GOT3 (cell line): Measurements from ENCODE around the gene VWA2.

ENCODE experiments used
- DNase-seq: peaks from one replicate; lab custom pipeline; 2025; ENCODE audit warnings: mixed read lengths; lab: John Stamatoyannopoulos, UW

Gene VWA2

DNA sequence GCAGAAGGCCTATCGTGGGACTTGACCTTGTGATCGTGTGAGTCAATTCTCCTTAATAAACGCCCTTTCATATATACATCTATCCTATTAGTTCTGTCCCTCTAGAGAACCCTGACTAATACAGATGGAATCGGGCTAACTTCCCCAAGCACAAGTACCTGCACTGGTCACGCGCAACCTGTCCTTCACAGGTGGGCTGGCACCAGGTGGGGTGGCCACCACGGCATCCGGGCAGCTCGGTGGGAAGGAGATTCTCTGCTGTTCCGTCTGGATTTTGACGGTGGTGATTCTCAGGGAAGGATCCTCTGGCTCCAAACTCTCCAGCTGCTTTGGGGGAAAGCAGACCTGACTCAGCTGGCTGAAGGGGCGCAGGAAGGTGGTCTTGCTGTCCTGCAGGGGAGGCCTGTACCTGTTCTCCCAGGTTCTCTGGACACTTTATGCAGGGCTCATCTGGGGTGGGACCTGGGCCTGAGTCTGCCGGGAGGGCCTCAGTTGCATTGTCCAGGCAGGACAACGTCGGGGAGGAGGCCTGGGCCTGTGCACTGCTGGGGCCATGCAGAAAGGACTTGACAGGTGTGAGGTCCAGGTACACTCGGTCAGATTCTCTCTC is 61.1 kb downstream of the VWA2 start:
- no peak for DNase-seq

DNA sequence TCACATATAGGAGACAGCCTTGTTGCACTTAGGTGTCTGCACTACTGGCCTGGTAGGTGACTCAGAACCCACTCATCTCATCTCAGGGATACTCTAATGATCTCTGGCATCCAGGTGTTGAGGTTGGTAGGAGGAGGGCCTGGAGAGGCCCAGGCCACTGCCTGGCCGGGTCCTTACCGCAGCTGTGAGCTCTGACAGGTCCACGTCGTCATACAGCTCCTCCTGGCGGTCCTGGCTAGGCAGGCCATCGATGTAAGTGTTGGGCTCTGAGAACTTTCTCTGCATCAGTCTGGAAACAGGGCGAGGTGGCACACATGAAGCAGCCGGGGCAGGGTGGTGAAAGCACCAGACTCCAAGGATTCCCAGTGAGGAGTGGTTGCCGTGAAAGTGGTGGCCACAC is 62.1 kb downstream of the VWA2 start:
- DNase-seq = no peak

DNA sequence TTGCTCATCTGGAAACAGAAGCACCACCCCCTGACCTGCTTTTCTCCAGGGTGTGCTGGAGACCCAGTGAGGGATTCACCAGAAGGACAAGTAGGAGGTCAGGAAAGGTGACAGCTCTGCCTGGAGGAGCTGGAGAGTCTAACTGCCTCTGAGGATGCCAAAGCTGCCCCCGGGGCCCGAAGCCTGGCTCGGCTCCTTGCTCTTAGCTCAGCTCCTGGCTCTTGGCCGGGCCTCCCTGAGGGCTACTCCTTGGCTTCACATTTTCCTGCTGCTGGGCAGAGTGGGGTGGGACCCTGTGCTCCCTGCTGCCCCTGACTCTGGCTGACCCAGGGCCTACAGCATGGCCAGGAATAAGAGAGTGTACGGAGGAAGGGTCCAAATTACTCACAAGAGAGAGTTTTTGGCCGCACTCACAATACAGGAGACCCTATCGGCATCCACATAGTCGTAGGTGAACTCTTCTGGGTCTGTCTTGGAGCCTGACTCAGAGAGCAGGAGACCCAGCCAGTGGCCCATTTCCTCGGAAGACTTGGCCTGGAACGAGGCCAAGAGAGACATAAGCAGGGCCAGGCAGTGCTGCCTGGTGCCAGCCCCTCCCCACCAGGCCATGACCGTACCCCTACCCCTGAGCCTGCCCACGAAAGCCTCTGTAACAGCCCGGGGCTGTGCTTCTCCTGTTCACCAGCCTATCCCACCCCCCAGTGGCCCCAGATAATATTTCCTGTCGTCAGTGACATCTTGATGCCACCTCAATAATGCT is 63.1 kb downstream of the VWA2 start:
- no peak for DNase-seq

DNA sequence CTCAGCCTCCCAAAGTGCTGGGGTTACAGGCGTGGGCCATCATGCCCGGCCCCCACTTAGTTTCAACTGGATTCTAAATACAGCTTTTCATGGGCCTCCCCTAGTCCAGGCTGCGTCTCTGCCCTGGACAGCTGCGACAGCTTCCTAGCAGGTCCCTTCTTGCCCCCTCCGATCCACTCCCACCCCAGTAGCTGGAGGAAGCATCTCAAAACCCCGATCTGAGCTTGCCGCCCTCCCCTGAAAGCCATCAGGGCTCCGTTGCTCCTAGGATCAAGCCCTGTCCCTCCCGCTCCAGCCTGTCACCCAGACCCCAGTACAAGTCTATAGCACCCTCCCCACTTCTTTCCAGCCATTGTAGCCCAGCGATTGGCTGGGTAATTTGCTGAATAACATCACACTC is 64.5 kb downstream of the VWA2 start:
- DNase-seq = no peak

DNA sequence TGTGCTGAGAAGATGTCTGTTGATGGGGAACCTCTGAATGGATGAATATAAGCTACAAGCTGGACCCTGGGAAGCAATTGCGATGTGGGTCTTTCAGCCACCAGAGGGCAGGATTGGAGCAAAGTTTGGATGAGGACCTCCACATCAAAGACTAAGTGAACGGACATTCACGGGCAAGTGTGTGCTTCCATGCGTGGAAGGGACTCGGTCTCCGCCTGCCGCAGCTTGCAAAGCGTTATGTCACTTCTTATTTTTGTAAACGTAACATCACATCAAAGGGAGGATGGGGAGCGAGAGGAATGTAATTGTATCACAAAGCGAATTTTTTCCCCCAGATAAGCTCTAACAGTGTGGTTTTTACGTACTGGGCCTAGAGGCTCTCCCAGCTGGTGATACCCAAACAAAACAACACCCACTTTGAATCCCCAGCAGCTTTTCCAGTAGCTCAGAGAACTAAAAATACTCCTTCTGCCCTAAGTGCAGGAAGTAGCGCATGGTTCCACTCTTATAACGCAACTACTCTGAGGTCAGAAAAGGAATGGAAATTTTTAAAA is 65.0 kb downstream of the VWA2 start:
- DNase-seq = peak; percentile 14

DNA sequence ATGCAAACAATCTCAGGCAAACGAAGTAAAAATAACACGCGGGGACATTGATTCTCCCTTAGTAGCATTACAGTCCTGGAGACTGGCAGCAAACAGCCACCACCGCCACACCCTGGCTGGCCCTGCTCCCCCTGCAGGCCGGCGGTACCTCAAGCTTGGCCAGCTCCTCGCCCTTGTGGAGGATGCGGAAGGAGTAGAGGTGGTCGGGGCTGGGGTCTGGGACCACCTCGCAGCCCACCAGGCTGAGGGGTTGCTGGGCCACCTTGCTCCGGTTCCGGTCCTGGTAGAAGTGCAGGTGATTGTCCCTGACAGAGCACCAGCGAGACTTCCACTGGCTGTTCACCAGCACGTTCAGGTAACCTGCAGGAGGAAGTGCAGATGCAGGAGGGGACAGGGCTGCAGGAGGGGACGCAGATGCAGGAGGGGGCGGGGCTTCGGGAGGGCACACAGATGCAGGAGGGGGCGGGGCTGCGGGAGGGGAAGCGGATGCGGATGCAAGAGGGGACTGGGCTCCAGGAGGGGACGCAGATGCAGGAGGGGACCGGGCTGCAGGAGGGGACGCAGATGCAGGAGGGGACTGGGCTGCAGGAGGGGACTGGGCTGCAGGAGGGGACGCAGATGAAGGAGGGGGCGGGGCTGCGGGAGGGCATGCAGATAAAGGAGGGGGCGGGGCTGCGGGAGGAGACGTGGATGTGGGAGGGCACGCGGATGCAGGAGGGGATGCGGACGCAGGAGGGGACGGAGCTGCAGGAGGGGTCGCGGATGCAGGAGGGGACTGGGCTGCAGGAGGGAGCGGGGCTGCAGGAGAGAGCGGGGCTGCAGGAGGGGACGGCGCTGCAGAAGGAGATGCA is 65.7 kb downstream of the VWA2 start:
- no peak for DNase-seq

DNA sequence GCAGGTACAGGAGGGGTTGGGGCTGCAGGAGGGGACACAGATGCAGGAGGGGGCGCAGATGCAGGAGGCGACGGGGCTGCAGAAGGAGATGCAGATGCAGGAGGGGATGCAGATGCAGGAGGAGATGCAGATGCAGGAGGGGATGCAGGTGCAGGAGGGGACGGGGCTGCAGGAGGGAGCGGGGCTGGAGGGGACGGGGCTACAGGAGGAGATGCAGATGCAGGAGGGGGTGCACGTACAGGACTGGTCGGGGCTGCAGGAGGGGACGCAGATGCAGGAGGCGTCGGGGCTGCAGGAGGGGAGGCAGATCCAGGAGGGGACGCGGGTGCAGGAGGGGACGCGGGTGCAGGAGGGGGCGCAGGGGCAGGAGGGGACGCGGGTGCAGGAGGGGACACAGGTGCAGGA is 66.5 kb downstream of the VWA2 start:
- no peak for DNase-seq

DNA sequence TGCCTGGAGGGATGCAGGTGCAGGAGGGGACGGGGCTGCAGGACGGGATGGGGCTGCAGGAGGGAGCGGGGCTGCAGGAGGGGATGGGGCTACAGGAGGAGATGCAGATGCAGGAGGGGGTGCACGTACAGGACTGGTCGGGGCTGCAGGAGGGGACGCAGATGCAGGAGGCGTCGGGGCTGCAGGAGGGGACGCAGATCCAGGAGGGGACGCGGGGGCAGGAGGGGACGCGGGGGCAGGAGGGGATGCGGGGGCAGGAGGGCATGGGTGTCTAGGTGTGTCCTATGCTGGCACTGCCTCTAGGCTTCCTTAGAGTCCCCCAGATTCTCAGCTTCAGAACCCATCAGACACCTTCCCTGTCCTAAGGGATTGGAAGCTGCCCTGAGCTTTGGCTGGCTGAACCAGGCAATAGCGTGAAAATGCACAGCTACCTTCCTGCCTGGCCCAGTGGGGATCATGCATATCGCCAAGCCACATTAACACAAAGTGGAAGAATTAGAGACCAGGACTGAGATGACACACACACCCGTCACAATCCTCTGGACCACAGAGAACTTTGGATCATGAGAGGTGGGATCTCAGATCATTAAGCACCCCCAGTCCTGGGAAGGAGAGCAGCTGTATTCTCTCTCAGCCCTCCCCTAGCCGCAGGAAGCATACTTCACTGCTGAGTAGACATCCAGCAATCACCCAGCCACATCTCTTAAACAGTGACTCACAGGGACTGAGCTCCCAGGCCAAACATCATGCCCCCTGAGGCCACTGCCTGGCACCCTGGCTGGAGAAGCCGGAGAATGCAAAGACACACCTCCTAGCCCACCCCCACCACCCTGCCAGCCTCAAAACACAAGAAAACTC is 67.3 kb downstream of the VWA2 start:
- DNase-seq = peak; percentile 21

DNA sequence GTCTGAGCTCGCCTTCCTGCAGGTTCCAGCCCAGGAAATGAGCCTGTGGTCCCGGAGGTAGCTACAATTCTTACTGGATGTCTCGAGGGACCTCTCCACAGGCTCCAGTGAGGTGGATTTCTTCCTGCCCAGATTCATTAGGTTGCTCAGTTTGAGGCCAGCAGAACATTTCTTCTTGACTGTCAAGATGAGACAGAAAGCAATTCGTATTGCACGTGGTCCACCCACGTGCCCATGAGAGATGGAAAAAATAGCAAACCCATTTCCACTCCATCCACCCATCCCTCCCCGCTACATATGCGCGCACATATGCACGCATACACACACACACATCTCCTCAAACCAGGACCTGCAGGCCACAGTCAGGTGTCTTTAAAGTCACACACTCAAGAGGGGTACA is 68.7 kb downstream of the VWA2 start:
- DNase-seq = no peak

DNA sequence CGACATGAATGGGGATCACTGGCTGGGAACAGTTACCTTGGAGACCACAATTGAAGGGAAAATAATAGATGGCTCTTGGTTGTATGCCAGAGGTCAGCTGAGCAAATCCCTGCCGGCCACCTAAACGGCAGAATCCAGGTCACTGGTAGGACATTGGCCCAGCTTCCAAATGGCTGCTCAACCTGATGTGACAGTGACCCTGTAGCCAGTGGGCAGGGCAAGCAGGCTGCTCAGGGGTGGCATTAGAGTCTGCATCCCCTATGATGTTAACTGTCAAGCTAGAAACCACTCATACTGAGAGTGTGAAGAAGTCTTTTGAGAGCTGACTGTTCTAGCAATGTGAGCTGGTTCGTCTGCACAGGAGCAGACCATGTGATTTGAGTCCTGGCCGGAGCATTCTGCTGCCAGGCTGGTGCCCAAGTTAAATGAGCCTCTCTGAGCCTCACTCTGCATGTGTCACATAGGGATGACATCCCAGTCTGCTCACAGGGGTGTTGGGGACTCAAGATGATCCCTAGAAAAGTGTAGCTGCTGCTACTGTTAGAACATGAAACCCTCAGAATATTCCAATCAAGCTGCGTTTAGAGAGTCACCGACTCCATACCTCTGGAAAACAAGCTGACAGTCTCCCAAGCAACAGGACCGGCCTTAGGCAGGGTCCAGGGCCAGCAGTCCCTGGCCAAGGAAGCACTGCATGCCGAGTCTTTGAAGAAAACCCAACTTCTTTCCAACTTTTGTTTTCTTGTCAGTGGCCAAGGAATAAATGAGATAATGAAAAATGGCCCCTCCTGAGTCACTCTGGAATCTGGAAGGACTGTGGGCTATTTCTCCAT is 69.7 kb downstream of the VWA2 start:
- DNase-seq = no peak

DNA sequence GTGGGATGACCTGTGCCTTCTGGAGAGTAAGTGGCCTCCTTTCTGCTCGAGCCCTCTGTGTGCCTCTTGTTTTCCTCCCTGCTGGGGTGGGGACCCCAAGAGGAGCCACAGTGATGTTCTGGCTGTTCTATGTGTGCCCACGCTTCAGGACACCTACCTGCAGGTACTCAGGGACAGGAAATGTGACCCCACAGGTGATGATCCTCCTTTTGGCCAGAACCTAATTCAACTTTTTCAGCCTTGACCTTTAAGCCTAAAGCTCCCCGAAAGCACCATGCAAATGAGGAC is 70.3 kb downstream of the VWA2 start:
- DNase-seq = no peak

DNA sequence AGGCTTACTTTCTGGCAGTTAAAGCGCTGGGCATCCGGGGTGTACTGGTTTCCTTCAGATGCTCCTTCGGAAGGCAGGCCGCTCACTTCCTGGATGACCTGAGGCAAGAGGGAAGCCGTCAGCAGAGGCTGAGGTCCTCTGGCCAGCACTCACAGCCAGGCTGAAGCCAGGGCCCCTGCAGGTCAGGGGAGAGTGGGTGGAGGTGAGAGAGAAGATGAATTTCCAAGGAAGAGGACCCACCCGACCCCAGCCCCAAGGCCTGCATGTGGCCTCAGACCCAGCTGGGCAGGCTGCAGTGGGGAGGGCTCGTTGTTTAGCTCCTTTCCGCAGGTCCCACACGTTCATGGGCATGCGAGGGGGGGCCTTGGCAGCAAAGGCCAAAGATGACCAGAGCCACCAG is 71.3 kb downstream of the VWA2 start:
- no peak for DNase-seq

DNA sequence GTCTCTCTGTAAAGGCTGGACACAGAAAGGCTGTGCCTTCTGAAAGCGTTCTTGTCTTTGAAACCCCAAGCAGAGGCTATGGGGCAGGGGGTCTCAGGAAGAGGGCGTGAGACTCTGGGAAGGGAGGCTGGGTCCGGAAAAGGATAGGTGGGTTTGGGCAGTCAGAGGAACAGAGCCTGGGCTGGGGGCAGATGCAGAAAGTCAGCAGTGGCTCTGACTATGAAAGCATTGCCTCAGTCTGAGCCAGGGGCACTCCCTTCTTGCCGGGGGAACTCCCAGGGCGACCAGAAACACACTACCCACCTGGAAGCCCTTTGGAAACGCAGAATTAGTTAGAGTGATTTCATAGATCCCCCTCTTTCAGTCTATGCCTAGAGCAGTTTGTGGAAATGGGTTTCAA is 72.0 kb downstream of the VWA2 start:
- DNase-seq = no peak

DNA sequence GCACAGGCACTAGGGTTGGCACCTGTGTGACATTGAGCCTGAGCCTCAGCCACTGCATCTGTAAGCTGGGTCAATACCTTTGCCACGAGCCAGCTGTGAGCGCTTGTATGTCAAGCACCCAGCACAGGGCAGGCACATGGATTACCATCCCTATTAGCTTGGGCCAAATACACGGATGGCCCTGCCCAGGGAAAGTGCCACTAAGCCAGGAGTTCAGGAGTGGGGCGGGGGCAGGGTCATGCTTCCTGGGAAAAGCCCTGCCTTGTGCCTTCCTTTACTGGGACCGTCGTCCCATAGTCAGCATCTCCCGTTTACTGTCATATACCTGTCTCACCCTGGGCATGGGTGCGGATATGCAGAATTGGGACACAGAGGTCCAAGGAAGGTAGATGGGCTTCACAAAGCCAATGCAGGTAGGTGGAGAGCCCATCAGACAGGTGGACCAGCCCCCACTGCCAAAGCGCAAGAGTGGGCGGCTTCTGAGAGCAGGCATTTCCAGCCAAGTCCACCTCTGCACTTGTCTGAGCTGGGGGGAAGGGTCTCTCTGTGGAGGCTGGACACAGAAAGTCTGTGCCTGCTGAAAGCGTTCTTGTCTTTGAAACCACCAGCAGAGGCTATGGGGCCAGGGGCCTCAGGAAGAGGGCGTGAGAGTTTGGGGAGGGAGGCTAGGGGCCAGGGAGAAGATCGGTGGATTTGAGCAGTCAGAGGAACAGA is 72.6 kb downstream of the VWA2 start:
- DNase-seq = no peak

DNA sequence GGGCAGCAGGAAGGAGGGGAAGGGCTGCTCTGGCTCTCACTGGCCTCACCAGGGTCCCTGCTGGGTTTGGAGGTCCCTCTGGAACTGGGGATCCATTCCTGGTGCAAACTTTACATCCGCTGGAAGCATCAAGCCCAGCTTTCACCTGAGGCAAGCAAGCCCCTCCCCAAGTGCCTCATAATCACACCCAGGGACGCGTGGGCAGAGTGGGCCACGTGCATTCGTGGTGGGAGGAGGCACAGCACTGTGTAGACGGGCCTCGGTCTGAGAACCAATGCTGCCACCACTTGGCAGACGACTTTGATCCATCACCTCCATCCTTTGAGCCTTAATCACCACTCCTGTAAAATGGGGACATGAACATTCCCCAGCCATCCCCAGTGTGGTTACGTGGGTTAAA is 74.1 kb downstream of the VWA2 start:
- DNase-seq = no peak

DNA sequence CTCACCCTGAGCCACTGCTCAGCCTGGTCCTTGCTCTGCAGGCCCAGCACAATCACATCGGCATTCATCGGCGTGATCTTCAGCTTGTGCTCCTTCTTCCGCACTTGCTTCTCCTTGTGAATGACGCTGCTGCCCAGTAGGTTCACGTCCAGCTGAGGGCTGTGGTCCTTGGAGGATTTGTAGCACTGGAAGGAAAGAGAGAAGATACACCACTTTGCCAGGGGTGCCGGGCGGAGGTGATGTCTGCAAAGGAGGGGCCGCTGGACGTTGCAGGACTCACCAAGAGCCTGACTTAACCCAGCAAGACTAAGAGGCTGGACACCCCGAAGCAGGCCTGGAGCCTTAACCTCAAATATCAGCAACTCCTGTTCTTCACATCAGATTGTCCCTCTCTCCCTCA is 74.8 kb downstream of the VWA2 start:
- no peak for DNase-seq

DNA sequence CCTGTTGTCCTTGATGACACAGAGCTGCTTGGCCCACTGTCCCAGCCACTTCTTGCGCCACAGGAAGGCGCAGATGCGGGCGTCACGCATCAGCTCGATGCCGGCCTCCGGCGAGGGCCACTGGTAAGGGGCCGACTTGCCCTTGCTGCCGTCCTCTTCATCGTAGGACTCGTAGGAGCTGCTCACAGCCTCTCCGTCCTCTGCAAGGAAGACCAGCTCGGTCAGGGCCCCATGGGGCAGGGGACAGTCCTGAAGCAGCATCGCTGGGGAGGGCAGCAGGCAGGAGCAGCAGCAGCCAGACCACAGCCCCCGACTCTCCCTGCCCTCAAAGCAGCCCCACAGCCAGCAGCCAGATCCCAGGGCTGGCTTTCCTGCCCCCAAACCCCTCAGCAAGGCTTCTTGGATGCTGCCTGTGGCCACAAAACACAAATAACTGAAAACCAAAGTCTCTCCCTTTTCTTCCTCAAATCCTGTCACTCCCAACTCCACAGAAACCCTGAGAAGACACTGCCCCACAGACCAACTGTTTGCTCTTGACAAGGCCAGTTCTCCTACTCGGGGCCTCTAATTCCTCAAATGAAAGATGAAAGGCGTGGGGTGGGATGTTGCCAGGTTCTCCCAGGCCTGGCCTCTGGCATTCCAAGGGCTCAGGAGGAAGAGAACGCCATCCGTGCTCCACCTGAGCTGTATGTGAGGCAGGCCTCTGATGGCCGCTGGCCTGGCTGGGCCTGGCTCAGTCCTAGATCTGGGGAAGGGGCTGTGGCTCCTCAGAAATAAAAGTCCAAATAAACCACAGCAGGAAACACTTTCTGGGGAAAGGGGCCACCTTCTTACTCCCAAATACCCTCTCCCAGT is 76.7 kb downstream of the VWA2 start:
- no peak for DNase-seq

DNA sequence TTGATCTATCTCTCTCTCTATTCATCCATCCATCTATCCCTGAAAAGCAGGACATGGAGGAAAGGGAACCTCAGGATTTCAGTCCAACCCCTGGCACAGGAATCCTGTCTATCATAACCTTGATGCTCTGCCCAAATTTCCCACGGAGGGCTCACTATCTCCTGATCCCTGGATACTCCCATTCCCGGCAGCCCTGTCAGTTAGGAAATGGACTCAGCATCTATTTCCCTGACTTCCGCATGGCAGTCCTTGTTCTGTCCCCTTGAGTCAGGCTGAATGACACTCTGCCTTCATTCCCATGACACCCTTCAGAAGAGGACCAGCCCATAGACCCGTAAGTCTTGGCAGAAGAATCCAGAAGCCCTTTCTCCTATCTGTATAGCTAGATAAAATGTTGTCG is 77.7 kb downstream of the VWA2 start:
- DNase-seq = no peak

DNA sequence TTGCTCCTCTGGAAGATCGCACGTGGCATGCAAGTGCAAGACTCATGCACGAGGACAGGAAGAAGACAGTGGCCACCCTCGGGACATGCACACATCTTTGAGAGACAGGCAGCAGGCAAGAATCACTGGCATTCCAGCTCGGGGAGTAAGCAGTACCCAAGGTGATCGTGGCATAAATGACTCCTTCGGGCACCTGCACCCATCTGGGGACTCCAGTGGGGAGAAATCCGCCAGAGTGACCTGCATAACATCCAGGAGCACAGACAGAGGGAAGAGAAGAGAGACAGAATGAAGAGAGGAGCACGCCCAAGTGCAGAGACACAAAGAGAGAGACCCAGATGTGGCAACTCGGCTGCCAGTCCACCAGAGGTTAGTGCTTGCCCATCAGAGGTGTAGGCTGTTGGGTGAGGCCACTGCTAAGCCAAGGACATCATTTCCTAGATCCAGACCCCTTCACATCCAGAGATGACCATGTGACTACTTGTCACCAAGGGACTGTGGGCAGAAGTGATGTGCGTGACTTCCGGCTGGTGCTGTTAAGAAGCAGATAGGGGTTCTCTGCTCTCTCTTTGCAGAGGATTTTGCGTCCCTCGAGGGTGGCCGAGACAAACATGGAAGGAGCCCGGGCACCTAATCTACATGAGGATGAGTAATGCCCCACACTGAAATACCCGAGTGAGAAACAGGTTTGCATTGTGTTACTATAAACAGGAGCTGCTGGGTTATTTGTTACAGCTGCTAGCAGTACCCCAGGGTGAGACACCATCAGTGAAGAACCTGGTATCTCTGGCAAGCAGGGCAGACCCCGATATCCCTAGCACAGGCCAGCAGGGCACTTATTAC is 80.6 kb downstream of the VWA2 start:
- no peak for DNase-seq
